ENCODE results near the gene HLA-E.

Gene HLA-E

DNA sequence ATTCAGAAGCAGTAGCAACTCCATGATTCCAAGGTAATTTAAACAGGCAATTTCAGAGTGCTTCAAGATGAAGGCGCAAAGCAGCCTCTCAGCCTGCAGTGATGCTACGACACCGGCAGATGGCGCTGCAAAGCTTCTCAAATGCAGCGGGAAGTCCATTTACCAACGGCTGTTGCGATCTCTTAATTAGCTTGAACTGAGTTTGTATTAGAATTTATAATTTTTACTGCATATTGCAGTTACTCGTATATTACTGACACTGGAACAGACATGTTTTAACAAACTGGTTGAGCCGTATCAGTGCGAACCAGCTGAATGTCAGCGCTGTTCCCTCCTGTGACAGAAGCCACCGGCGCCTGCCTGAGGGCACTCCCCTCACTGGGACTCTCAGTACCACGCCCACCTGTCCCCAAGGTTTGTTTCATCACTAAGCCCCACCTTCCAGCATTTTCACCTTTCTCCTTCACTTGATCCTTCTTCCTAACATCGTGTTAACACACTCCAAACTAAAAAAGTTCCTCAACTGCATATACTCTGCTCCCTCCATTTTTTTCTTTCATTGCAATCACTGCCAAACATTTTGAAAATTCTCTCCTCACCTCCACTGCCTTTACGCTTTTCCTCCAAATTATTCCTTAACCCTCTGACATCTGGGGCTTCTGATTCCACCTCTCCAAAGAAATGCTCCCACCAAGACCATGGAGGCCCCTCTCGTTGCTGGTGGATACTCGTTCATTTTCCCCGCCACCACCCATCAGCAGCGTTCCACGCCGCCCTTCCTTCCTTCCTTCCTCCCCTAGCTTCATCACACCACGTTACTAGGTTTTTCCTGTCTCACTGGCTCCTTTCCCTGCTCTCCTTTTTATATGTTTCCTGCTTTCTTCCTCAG, 52.5 kb downstream of the HLA-E start:
- DNase-seq (ENCODE audit: low read depth, low spot score) = no peak

DNA sequence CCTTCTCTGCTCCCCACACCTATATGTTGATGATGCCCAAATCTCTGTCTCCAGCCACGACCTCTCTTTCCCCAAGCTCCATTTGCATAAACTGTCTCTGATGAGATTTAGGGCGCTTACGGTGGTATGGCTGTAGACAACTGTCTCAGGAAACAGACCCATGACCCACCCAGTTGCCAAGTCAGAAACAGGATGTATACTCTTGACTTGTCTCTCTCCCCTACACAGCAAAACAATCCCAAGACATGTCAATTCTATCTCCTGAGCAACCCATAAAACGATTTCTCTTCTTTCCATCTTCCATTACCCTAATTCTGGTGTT, 53.1 kb downstream of the HLA-E start:
- DNase-seq (ENCODE audit: low read depth, low spot score) = no peak

DNA sequence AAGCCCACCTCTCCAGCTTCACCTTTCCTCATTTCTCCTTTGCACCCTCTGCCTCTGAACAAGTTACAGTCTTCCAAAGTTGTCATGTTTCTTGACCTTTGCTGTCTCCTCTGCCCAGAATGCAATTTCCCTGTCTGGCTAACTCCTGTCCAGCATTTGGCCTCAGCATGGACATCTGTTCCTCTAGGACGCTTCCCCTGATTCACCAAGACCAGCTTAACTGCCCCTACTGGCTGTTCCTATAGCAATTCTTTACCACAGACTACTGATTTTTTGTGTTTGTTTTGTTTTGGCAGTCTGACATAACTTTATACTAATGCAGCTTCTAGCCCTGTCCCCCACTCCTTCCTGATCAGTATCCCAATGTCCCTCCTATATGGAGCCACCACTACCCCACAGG, 53.6 kb downstream of the HLA-E start:
- no peak for DNase-seq (ENCODE audit: low read depth, low spot score)
